ES-I3 (cell line): Measurements from ENCODE around the gene TTLL3.
"Not testable (repeated sequence)": the region's sequence is repeated elsewhere in the genome, so short reads cannot be mapped to it uniquely, and the experiment has no call there.

ENCODE experiments used
- H3K36me3 ChIP-seq: 2 replicates; pipeline ENCODE4 v1.6.1; 2013; ENCODE audit warnings: mild to moderate bottlenecking, low read length, control low read depth, moderate library complexity; ENCODE audit not compliant: insufficient read depth
- H3K4me1 ChIP-seq: 2 replicates; pipeline ENCODE4 v1.6.1; 2013; ENCODE audit warnings: mild to moderate bottlenecking, control low read depth, low read length; ENCODE audit not compliant: insufficient read depth
- H3K9ac ChIP-seq: 2 replicates; pipeline ENCODE4 v1.6.1; 2013; ENCODE audit warnings: low read depth, mild to moderate bottlenecking, low read length, moderate library complexity
- H3K9me3 ChIP-seq: 2 replicates; pipeline ENCODE4 v1.6.1; 2013; ENCODE audit warnings: mild to moderate bottlenecking, low read length, moderate library complexity; ENCODE audit not compliant: control insufficient read depth, insufficient read depth

Gene TTLL3

GRCh38 chr3:9851926-9852325, 41.9 kb downstream of the TTLL3 start:
- not testable (repeated sequence) for H3K9me3 ChIP-seq, H3K9ac ChIP-seq, H3K36me3 ChIP-seq, H3K4me1 ChIP-seq

DNA sequence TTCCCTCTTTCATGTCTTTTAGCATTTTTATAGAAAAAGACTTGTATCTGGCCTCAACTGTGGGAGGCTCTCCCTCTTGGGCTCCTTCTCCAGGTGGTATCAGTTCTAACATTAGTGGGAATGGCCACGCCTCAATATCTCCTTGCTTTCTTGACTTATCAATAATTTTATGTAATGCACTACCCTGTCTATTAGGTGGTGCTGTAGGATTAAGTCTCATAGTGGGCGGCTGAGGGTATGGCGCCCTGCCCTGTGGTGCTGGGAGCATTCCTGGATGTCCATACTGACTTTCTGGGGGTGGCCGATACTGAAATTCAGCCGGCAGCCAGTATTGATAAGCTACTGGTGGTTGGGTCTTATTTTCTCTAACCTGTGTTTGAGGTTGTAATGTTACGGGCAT, 42.5 kb downstream of the TTLL3 start:
- Histone ChIP-seq H3K9me3 (no peaks in the 10 kb centered on the region), H3K9ac (no peak overlapping the region), H3K4me1 (peaks cover 4% of the 10 kb centered on the region; the same call in 1 of the 2 replicates)

GRCh38 chr3:9854291-9854940, 44.4 kb downstream of the TTLL3 start:
- H3K9me3 ChIP-seq, H3K4me1 ChIP-seq, H3K9ac ChIP-seq, H3K36me3 ChIP-seq: not testable (repeated sequence)

More for the DNA sequence above, 42.5 kb downstream of the TTLL3 start:
- H3K36me3 ChIP-seq = no peaks in the 10 kb centered on the region

DNA sequence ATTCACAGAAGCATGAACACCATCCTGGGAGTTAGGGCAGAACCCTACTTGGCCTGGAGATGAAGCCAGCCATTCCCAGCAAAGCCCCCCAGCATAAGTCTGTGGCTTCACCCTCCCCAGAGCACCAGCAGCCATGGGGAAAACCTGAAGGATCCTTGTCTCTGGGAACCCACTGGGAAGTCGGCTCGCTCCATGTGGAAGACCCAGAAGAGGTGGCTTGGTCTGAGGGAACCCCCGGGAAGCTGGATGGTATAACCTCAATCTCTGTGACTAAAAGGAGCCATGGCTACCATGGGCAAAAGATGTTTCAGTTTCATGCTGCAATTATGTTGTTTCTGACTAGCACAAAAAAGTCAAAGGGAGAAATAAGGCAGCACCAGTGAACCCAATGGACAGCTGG, 45.5 kb downstream of the TTLL3 start:
- H3K9ac ChIP-seq = no peak overlapping the region
- no peaks in the 10 kb centered on the region for H3K9me3 ChIP-seq
- H3K4me1 ChIP-seq = peaks cover 7% of the 10 kb centered on the region; the same call in 1 of the 2 replicates
- H3K36me3 ChIP-seq = no peaks in the 10 kb centered on the region

DNA sequence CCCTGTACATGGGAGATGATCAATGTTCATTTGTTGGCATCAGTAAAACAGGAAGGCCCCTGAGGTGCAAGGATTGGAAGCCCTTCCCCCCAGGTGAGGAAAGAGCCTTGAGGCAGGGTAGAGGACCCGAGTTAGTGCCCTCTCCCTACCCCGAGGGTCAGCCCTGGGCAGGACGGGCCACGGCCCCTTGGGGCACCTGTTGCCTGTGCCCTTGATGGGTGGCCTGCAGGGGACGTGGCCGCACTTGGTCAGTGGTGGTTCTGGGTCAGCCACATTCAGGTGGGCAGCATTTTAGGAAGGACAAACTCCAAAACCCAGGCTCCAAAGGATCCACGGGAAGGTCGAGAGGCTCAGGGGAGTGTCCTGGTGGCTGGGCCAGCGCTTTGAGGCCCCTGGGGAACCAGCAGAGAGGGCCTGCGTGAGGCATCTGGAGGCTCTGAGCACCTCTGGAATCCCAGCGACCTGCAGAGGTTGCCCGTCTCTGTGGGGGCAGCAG, 49.5 kb downstream of the TTLL3 start:
- H3K9me3 ChIP-seq = no peaks in the 10 kb centered on the region
- H3K4me1 ChIP-seq = peaks cover 3% of the 10 kb centered on the region; the same call in 1 of the 2 replicates
- H3K9ac ChIP-seq = no peak overlapping the region
- H3K36me3 ChIP-seq = no peaks in the 10 kb centered on the region

DNA sequence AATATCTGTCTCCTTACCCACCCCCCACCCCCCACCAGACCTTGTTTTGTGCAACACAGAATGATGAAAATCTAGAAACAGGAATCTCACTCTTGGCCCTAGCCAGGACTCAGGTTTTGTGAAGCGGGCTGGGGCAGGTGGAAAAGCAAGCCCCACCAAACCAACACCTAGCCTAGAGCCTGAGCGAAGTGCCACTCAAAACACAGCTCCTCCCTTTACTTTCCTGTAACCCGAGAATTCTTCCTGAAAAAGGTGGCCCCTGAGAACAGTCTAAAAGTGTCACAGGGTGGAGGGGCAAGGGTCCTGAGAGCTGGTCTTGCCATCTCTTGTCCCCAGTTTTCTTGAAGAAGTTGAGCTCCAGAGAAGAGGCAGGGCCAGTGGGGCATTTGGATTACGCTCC, 51.1 kb downstream of the TTLL3 start:
- H3K36me3 ChIP-seq = no peaks in the 10 kb centered on the region
- H3K9me3 ChIP-seq = no peaks in the 10 kb centered on the region
- no peak overlapping the region for H3K9ac ChIP-seq
- peaks cover 3% of the 10 kb centered on the region; the same call in 1 of the 2 replicates for H3K4me1 ChIP-seq

GRCh38 chr3:9861626-9862130, 51.6 kb downstream of the TTLL3 start:
- no peaks in the 10 kb centered on the region for H3K9me3 ChIP-seq
- peaks cover 3% of the 10 kb centered on the region; the same call in 1 of the 2 replicates for H3K4me1 ChIP-seq
- H3K36me3 ChIP-seq = no peaks in the 10 kb centered on the region
- H3K9ac ChIP-seq = no peak overlapping the region

DNA sequence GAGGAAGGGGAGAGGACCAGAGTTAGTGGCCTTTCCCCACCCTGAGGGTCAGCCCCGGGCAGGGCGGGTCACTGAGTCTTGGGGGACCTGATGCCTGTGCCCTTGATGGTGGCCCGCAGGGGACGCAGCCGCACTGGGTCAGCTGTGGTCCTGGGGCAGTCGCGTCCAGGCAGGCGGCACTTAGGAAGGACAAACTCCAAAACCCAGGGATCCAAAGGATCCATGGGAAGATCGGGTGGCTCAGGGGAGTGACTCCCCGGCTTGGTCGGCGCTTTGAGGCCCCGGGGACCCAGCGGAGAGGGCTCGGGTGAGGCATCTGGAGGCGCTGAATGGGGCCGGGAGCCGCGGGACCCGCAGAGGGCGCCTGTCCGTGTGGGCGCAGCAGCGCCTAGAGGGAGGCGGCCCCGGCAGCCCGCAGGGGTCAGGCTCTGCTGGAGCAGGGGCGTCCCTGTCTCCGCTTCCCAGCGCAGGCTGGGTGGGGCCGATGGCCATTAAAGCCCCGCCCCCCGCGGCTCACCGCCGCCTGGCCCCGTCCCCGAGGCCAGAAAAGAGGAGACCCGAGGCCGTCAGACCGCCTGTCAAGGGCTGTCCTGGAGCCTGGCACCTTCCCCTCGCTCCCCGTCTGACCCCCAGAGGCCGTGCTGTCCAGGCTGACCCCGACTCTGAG, 52.5 kb downstream of the TTLL3 start:
- Histone ChIP-seq H3K4me1 (peaks cover 3% of the 10 kb centered on the region; the same call in 1 of the 2 replicates), H3K36me3 (no peaks in the 10 kb centered on the region), H3K9me3 (no peaks in the 10 kb centered on the region), H3K9ac (peak overlapping the region; percentile 53; the same call in 1 of the 2 replicates)

DNA sequence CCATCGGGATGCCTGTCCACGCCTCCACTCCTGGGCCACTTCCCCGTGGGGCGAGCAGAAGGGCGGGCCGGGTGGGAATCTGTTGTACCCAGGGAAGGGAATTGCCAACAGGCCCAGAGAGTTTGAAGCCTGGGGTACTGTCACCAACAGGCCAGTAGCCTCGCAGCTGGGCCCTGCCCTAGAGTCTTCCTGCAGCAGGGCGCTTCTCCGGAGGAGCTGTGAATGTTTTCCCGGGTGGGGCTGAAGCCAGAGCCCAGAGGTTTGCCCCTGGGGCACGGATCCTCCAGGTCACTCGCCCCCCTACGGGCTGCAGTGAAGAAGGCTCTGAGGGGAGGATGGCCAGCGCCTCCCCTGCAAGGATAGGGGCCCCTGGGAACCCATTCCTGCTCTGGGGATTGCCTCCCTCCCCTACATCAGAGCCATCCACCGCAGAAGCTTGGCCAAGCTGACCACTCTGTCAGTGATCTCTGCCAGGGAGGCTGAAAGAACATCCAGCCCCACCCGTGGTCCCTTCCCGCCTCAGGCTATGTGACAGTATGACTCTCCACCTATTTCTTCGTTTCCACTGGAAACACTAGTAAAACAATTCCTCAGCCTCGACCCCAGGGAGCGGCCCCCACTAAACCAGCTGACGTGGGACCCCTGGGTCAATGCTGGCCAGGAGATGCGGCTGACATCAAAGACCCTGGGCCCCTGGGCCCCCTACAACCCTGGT, 53.2 kb downstream of the TTLL3 start:
- Histone ChIP-seq H3K36me3 (no peaks in the 10 kb centered on the region), H3K9me3 (no peaks in the 10 kb centered on the region), H3K4me1 (peaks cover 3% of the 10 kb centered on the region; the same call in 1 of the 2 replicates), H3K9ac (peak overlapping the region; percentile 53; the same call in 1 of the 2 replicates)

- no peak overlapping the region for H3K9ac ChIP-seq
- peaks cover 3% of the 10 kb centered on the region; the same call in 1 of the 2 replicates for H3K4me1 ChIP-seq
- H3K9me3 ChIP-seq = no peaks in the 10 kb centered on the region
- no peaks in the 10 kb centered on the region for H3K36me3 ChIP-seq
Measured at GRCh38 chr3:9864200-9864927, 54.3 kb downstream of the TTLL3 start.

GRCh38 chr3:9865125-9865637, 55.1 kb downstream of the TTLL3 start:
- H3K36me3 ChIP-seq, H3K9ac ChIP-seq, H3K4me1 ChIP-seq, H3K9me3 ChIP-seq: not testable (repeated sequence)

- Histone ChIP-seq H3K4me1 (no peaks in the 10 kb centered on the region; the same call in 1 of the 2 replicates), H3K9me3 (no peaks in the 10 kb centered on the region), H3K9ac (no peak overlapping the region), H3K36me3 (no peaks in the 10 kb centered on the region)
Measured at GRCh38 chr3:9866639-9867038, 56.6 kb downstream of the TTLL3 start.

DNA sequence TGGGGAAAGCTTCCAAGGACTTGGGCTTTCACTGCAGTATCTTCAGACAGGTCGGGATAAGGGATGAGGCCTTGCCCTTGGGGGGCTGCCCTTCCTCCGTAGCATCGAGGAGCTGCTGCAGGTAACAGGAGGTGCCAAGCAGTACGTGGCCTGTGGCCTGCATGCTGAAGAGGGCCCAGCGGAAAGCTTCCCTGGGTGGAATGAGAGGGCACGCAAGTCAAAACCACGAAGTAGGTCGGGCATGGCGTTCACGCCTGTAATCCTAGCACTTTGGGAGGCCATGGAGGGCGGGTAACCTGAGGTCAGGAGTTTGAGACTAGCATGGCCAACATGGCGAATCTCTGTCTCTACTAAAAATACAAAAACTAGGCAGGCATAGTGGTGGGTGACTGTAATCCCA, 57.0 kb downstream of the TTLL3 start:
- no peaks in the 10 kb centered on the region for H3K9me3 ChIP-seq
- H3K9ac ChIP-seq = no peak overlapping the region
- no peaks in the 10 kb centered on the region; the same call in 1 of the 2 replicates for H3K4me1 ChIP-seq
- no peaks in the 10 kb centered on the region for H3K36me3 ChIP-seq

- no peaks in the 10 kb centered on the region; the same call in 1 of the 2 replicates for H3K4me1 ChIP-seq
- no peaks in the 10 kb centered on the region for H3K9me3 ChIP-seq
- H3K9ac ChIP-seq = no peak overlapping the region
- no peaks in the 10 kb centered on the region for H3K36me3 ChIP-seq
Measured at GRCh38 chr3:9869955-9870354, 59.9 kb downstream of the TTLL3 start.
